Keratinocyte (primary cell): ENCODE measurements around the gene LAMA4.

Experiments used
- EZH2 ChIP-seq: IDR thresholded peaks from one replicate; pipeline ENCODE4 v1.6.1; 2012; ENCODE audit warnings: inconsistent platforms, mild to moderate bottlenecking, low read length, moderate library complexity
- TF ChIP-seq, protein P1 (sequence below), 3 experiments: IDR thresholded peaks in 1 of 3; conservative IDR thresholded peaks in 1 of 3; optimal IDR thresholded peaks in 1 of 3; 2 replicates in 2 of 3; 3 replicates in 1 of 3; pipeline versions ENCODE3 to v1.5.1; 2011; ENCODE audit warnings: low read length in 3 of 3, mild to moderate bottlenecking in 3 of 3, moderate library complexity in 2 of 3, control low read depth in 1 of 3, inconsistent platforms in 1 of 3; ENCODE audit not compliant: insufficient read depth in 2 of 3; ENCODE audit errors: extremely low read depth in 1 of 3

DNA sequence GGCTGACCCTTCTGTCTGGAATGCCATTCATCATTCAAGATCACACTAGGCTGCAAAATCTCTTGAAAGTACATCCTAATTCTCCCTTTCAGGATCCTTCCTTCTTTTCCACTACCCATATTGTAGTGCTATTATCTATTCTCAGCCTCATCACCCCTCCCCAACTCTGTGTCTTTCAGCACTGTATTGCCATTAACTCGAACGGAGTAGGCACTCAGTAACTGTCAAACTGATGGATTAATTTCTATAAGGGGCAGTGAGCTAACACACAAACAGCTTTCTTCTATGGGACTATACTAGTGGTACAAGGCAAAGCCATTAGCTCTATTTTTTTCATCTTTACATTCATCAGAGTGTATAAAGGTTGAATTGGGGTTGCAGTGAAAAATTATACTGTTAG lies 46.6 kb downstream of the LAMA4 start:
- TF ChIP-seq EZH2: no peak
- TF ChIP-seq, protein P1, sequence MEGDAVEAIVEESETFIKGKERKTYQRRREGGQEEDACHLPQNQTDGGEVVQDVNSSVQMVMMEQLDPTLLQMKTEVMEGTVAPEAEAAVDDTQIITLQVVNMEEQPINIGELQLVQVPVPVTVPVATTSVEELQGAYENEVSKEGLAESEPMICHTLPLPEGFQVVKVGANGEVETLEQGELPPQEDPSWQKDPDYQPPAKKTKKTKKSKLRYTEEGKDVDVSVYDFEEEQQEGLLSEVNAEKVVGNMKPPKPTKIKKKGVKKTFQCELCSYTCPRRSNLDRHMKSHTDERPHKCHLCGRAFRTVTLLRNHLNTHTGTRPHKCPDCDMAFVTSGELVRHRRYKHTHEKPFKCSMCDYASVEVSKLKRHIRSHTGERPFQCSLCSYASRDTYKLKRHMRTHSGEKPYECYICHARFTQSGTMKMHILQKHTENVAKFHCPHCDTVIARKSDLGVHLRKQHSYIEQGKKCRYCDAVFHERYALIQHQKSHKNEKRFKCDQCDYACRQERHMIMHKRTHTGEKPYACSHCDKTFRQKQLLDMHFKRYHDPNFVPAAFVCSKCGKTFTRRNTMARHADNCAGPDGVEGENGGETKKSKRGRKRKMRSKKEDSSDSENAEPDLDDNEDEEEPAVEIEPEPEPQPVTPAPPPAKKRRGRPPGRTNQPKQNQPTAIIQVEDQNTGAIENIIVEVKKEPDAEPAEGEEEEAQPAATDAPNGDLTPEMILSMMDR (optimal IDR thresholded peaks at IDR 0.05 in 1 of 3, IDR thresholded peaks at IDR 0.05 in 1 of 3, conservative IDR thresholded peaks at IDR 0.05 in 1 of 3; ENCODE audit: extremely low read depth in 1 of 3, insufficient read depth in 2 of 3, low read length in 3 of 3): no peak
